Sigmoid colon (tissue), 7 donors: ENCODE data around the gene RAP1A. TPM values are rescaled to one million over a fixed set of nuclear protein-coding genes. Genes with fewer than 3 reads are reported as not detected.

Experiments used
- DNase-seq: peaks from one replicate; pipeline ENCODE4 v3.0.0-alpha.2; 2019
- H3K27ac ChIP-seq, 4 donors: fragments of 200-600 bp; sonication (generic); one replicate each; pipeline ENCODE4 v1.5.1; 2016 to 2019; ENCODE audit warnings: mild to moderate bottlenecking in 1 of 4
- H3K27me3 ChIP-seq, 3 donors: fragments of 200-600 bp; sonication (generic); one replicate each; pipeline ENCODE4 v1.5.1; 2019; ENCODE audit warnings: mild to moderate bottlenecking in 1 of 3
- H3K36me3 ChIP-seq, 4 donors: fragments of 200-600 bp; sonication (generic); one replicate each; pipeline ENCODE4 v1.5.1; 2016 to 2019
- H3K4me1 ChIP-seq, 4 donors: fragments of 200-600 bp; sonication (generic); one replicate each; pipeline ENCODE4 v1.5.1; 2017 to 2019
- H3K4me3 ChIP-seq, 4 donors: fragments of 200-600 bp; sonication (generic); one replicate each; pipeline ENCODE4 v1.5.1; 2017 to 2019; ENCODE audit warnings: mild to moderate bottlenecking in 2 of 4, moderate library complexity in 1 of 4
- H3K9me3 ChIP-seq, 4 donors: fragments of 200-600 bp in 3 of 4; sonication (generic) in 3 of 4; one replicate each; pipeline versions ENCODE4 v1.5.1 to v1.6.1; 2013 to 2019
- CTCF ChIP-seq, 4 experiments: fragments of 450-650 bp in 3 of 4; fragments of 200-600 bp in 1 of 4; IDR thresholded peaks; one replicate each; pipeline ENCODE4 v1.5.1; 2016 to 2019; ENCODE audit warnings: antibody characterized with exemption in 4 of 4, mild to moderate bottlenecking in 3 of 4, moderate library complexity in 2 of 4
- EP300 ChIP-seq, 4 donors: sonication (generic); formaldehyde crosslinking; IDR thresholded peaks; one replicate each; pipeline ENCODE4 v1.6.1; 2017; ENCODE audit warnings: antibody characterized with exemption in 4 of 4
- POLR2A ChIP-seq, 2 donors: fragments of 450-650 bp; IDR thresholded peaks; one replicate each; pipeline ENCODE4 v1.6.1; 2016; ENCODE audit warnings: antibody characterized with exemption in 2 of 2, mild to moderate bottlenecking in 2 of 2, moderate library complexity in 2 of 2
- POLR2AphosphoS5 ChIP-seq, 4 donors: sonication (generic); formaldehyde crosslinking; IDR thresholded peaks; one replicate each; pipeline ENCODE4 v1.6.1; 2017; ENCODE audit warnings: antibody characterized with exemption in 4 of 4
- WGBS, 2 donors: extraction: QIAGEN DNeasy Blood & Tissue Kit; methylation state at CpG; one replicate each; pipeline ENCODE4 v1.1.7; 2013; 5-methylcytosine and 5-hydroxymethylcytosine counted together
- intact Hi-C: fragments of 100-400 bp; cut with DNase I; formaldehyde crosslinking; loops from one replicate; pipeline ENCODE4 v1.15.1; 2023
- polyA plus RNA-seq, 3 donors: library from polyadenylated mRNA; stranded (reverse); fragments of 200-250 nt; gene quantifications; one replicate each; pipeline ENCODE4 v1.2.3, GENCODE V29; 2013
- total RNA-seq, 4 donors: library from RNA; depleted of rRNA; stranded (reverse); fragments of >200 nt; gene quantifications; one replicate each; pipeline ENCODE4 v1.1.0, GENCODE V29; 2016
- donor health status: healthy with polysubstance abuse.
- donor health status: Bipolar disorder and iron deficiency.
- donor health status: healthy.

Gene RAP1A
- total and polyA plus RNA-seq, 7 donors: 87.5 to 381 (median 213) TPM

- intact Hi-C loops: loop anchor here (5.0 kb wide), 1 partner anchor 74 kb away; no protein-coding TSS in a partner anchor
- H3K4me3 ChIP-seq: no peak overlapping the region
- peak overlapping the region; percentile 87 to 97 (median 90) for H3K27ac ChIP-seq
- 79 to 81% methylated on average over 4 of the region's 4 CpGs for WGBS, 2 donors
- peaks cover 0 to 63% (median 51%) of the 10 kb centered on the region in 4 donors for H3K4me1 ChIP-seq
- H3K27me3 ChIP-seq: no peaks in the 10 kb centered on the region
- peaks cover 0 to 5% (median 0%) of the 10 kb centered on the region in 4 donors for H3K36me3 ChIP-seq
- no peaks in the 10 kb centered on the region for H3K9me3 ChIP-seq
- TF ChIP-seq POLR2AphosphoS5 (IDR thresholded peaks at IDR 0.05) (no peak), CTCF (IDR thresholded peaks at IDR 0.05) (no peak), POLR2A (IDR thresholded peaks at IDR 0.05) (no peak), EP300 (IDR thresholded peaks at IDR 0.05) (no peak)
- no peak for DNase-seq
Measured at GRCh38 chr1:111736548-111737215, 117.1 kb downstream of the RAP1A start.

- H3K36me3 ChIP-seq: peaks cover 0 to 5% (median 0%) of the 10 kb centered on the region in 4 donors
- 55 to 63% methylated on average over 8 of the region's 8 CpGs for WGBS, 2 donors
- no peak for DNase-seq
- peak overlapping the region; percentile 87 to 97 (median 90) for H3K27ac ChIP-seq
- peaks cover 0 to 63% (median 51%) of the 10 kb centered on the region in 4 donors for H3K4me1 ChIP-seq
- TF ChIP-seq POLR2AphosphoS5 (IDR thresholded peaks at IDR 0.05) (no peak), POLR2A (IDR thresholded peaks at IDR 0.05) (no peak), EP300 (IDR thresholded peaks at IDR 0.05) (no peak), CTCF (IDR thresholded peaks at IDR 0.05) (no peak)
- no peaks in the 10 kb centered on the region for H3K9me3 ChIP-seq
- H3K27me3 ChIP-seq: no peaks in the 10 kb centered on the region
- H3K4me3 ChIP-seq: peak overlapping the region; percentile 56 to 67 (median 62)
- intact Hi-C loops: loop anchor here (5.0 kb wide), 1 partner anchor 75 kb away; no protein-coding TSS in a partner anchor
Measured at GRCh38 chr1:111737216-111738132, 117.9 kb downstream of the RAP1A start.

GRCh38 chr1:111738133-111738435, 118.5 kb downstream of the RAP1A start:
- Histone ChIP-seq H3K36me3 (peaks cover 0 to 5% (median 0%) of the 10 kb centered on the region in 4 donors), H3K27me3 (no peaks in the 10 kb centered on the region), H3K9me3 (no peaks in the 10 kb centered on the region), H3K4me1 (peaks cover 0 to 64% (median 51%) of the 10 kb centered on the region in 4 donors), H3K27ac (peak overlapping the region; percentile 87 to 97 (median 90)), H3K4me3 (peak overlapping the region; percentile 56 to 67 (median 62))
- TF ChIP-seq EP300 (IDR thresholded peaks at IDR 0.05) (no peak), POLR2AphosphoS5 (IDR thresholded peaks at IDR 0.05) (no peak), CTCF (IDR thresholded peaks at IDR 0.05) (no peak), POLR2A (IDR thresholded peaks at IDR 0.05) (no peak)
- intact Hi-C loops: loop anchor here (5.0 kb wide), 1 partner anchor 76 kb away; no protein-coding TSS in a partner anchor
- 9 to 12% methylated on average over 9 of the region's 9 CpGs for WGBS, 2 donors
- DNase-seq: no peak

GRCh38 chr1:111738436-111739193, 119.0 kb downstream of the RAP1A start:
- 0 to 1% methylated on average over 61 of the region's 61 CpGs for WGBS, 2 donors
- Histone ChIP-seq H3K4me3 (peak overlapping the region; percentile 56 to 67 (median 62)), H3K4me1 (peaks cover 0 to 65% (median 51%) of the 10 kb centered on the region in 4 donors), H3K36me3 (peaks cover 0 to 5% (median 0%) of the 10 kb centered on the region in 4 donors), H3K27me3 (no peaks in the 10 kb centered on the region), H3K27ac (peak overlapping the region; percentile 87 to 97 (median 90)), H3K9me3 (no peaks in the 10 kb centered on the region)
- intact Hi-C loops: loop anchor here (5.0 kb wide), 1 partner anchor 76 kb away; no protein-coding TSS in a partner anchor
- TF ChIP-seq POLR2AphosphoS5 (IDR thresholded peaks at IDR 0.05) (peak; percentile 65 to 79 (median 71)), POLR2A (IDR thresholded peaks at IDR 0.05) (peak in 1 of 2 donors; percentile 54), EP300 (IDR thresholded peaks at IDR 0.05) (no peak), CTCF (IDR thresholded peaks at IDR 0.05) (no peak)
- DNase-seq: peak; percentile 90
